ENCODE results near the gene GATA3.

DNA sequence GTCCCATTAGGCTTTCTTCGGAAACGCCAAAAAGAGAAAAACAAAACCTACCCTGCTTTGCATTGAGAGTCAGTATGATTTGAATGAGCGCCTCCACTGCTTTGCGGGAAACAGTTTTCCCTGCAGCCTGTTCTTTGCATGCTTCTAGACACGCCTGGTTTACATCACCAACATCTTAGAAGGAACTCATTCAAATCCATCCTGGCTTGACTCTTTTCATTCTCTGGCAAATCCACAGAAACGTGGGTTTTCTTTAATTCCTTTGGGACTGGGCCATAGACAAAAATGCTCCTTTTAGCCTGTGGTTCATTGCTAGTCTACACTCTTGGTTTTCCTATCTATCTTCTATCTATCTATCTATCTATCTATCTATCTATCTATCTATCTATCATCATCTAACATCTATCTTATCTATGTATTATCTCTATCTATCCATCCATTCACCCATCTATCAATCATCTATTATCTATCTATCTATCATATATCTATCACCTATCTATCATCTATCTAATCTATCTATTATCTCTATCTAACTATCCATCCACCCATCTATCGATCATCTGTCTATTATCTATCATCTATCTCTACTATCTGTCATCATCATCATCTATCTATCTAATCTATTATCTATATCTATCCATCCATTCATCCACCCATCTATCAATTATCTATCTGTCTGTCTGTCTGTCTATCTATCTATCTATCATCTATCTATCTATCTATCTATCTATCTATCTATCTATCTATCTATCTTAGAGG, 68.3 kb downstream of the GATA3 start:
- TF ChIP-seq, protein P1, sequence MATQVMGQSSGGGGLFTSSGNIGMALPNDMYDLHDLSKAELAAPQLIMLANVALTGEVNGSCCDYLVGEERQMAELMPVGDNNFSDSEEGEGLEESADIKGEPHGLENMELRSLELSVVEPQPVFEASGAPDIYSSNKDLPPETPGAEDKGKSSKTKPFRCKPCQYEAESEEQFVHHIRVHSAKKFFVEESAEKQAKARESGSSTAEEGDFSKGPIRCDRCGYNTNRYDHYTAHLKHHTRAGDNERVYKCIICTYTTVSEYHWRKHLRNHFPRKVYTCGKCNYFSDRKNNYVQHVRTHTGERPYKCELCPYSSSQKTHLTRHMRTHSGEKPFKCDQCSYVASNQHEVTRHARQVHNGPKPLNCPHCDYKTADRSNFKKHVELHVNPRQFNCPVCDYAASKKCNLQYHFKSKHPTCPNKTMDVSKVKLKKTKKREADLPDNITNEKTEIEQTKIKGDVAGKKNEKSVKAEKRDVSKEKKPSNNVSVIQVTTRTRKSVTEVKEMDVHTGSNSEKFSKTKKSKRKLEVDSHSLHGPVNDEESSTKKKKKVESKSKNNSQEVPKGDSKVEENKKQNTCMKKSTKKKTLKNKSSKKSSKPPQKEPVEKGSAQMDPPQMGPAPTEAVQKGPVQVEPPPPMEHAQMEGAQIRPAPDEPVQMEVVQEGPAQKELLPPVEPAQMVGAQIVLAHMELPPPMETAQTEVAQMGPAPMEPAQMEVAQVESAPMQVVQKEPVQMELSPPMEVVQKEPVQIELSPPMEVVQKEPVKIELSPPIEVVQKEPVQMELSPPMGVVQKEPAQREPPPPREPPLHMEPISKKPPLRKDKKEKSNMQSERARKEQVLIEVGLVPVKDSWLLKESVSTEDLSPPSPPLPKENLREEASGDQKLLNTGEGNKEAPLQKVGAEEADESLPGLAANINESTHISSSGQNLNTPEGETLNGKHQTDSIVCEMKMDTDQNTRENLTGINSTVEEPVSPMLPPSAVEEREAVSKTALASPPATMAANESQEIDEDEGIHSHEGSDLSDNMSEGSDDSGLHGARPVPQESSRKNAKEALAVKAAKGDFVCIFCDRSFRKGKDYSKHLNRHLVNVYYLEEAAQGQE (IDR thresholded peaks at IDR 0.05; ENCODE audit: insufficient replicate concordance, low read depth) = no peak
- TF ChIP-seq, protein P2, sequence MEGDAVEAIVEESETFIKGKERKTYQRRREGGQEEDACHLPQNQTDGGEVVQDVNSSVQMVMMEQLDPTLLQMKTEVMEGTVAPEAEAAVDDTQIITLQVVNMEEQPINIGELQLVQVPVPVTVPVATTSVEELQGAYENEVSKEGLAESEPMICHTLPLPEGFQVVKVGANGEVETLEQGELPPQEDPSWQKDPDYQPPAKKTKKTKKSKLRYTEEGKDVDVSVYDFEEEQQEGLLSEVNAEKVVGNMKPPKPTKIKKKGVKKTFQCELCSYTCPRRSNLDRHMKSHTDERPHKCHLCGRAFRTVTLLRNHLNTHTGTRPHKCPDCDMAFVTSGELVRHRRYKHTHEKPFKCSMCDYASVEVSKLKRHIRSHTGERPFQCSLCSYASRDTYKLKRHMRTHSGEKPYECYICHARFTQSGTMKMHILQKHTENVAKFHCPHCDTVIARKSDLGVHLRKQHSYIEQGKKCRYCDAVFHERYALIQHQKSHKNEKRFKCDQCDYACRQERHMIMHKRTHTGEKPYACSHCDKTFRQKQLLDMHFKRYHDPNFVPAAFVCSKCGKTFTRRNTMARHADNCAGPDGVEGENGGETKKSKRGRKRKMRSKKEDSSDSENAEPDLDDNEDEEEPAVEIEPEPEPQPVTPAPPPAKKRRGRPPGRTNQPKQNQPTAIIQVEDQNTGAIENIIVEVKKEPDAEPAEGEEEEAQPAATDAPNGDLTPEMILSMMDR (IDR thresholded peaks at IDR 0.05; ENCODE audit: insufficient read depth, low read length) = no peak

All from HL-60 (cell line).